Activated CD4-positive, alpha-beta T cell treated with anti-CD3 and anti-CD28 coated beads for 36 hours (primary cell): ENCODE data around the gene BABAM1. TPM values are rescaled to one million over a fixed set of nuclear protein-coding genes. Genes with fewer than 3 reads are reported as not detected.
"Not testable (repeated sequence)": the region's sequence is repeated elsewhere in the genome, so short reads cannot be mapped to it uniquely, and the experiment has no call there.

Experiments
- ATAC-seq: fragments of 200-7000 bp; cut with Tn5 transposase; one replicate; pipeline ENCODE4 v1.10.0; 2021; ENCODE audit warnings: mild to moderate bottlenecking, moderate library complexity
- CTCF ChIA-PET: fragments of 350-600 bp; sonication (Branson Sonifier 250); formaldehyde crosslinking; loops from one replicate; lab custom pipeline; 2021; ENCODE audit warnings: antibody characterized with exemption; lab: Charles Lee
- POLR2A ChIA-PET: fragments of 350-600 bp; sonication (Branson Sonifier 250); formaldehyde crosslinking; loops from one replicate; lab custom pipeline; 2021; ENCODE audit warnings: antibody characterized with exemption, inconsistent platforms; lab: Charles Lee
- DNase-seq: peaks from one replicate; pipeline ENCODE4 v3.0.0-alpha.2; 2020
- H3K27ac Mint-ChIP-seq: one replicate; pipeline ENCODE4 v1.8.0; 2021; ENCODE audit warnings: mixed read lengths
- H3K27me3 Mint-ChIP-seq: one replicate; pipeline ENCODE4 v1.8.0; 2021; ENCODE audit warnings: mixed read lengths
- H3K36me3 Mint-ChIP-seq: one replicate; pipeline ENCODE4 v1.8.0; 2021; ENCODE audit warnings: low read depth, mixed read lengths
- H3K4me1 Mint-ChIP-seq: one replicate; pipeline ENCODE4 v1.8.0; 2021; ENCODE audit warnings: mixed read lengths
- H3K4me3 Mint-ChIP-seq: one replicate; pipeline ENCODE4 v1.8.0; 2021; ENCODE audit warnings: mild to moderate bottlenecking, moderate library complexity, mixed read lengths
- H3K9me3 Mint-ChIP-seq: one replicate; pipeline ENCODE4 v1.8.0; 2021; ENCODE audit warnings: low read depth, mixed read lengths
- intact Hi-C, 2 experiments: fragments of 100-400 bp; cut with DNase I in 1 of 2; cut with micrococcal nuclease in 1 of 2; formaldehyde crosslinking; loops; one replicate each; pipeline versions ENCODE4 v1.14.2 to v1.15.1; 2022 to 2024; cut with DNase I, micrococcal nuclease
- total RNA-seq, 2 experiments: library from RNA; stranded (reverse); gene quantifications; one replicate each; pipeline ENCODE4 v1.2.3, GENCODE V29; 2021

Gene BABAM1
- total RNA-seq, 2 experiments from 2014 or later: 109 to 132 TPM

- ChIA-PET POLR2A (no interaction called here), CTCF (interaction anchor here (0.7 to 5.5 kb wide), 7 partner anchors 10 to 480 kb away, joined by 3 to 45 read pairs (median 4); partner anchors contain the start of gene ANKLE1)
- Mint-ChIP-seq H3K27ac (no peak overlapping the region), H3K9me3 (no peaks in the 10 kb centered on the region), H3K27me3 (no peaks in the 10 kb centered on the region), H3K4me1 (peaks cover 6% of the 10 kb centered on the region), H3K4me3 (no peak overlapping the region), H3K36me3 (no peaks in the 10 kb centered on the region)
- intact Hi-C loops: no loop called here
- ATAC-seq (no peak), DNase-seq (no peak)
These were observed 8.0 kb upstream of the BABAM1 start for GRCh38 chr19:17259118-17259780.

DNA sequence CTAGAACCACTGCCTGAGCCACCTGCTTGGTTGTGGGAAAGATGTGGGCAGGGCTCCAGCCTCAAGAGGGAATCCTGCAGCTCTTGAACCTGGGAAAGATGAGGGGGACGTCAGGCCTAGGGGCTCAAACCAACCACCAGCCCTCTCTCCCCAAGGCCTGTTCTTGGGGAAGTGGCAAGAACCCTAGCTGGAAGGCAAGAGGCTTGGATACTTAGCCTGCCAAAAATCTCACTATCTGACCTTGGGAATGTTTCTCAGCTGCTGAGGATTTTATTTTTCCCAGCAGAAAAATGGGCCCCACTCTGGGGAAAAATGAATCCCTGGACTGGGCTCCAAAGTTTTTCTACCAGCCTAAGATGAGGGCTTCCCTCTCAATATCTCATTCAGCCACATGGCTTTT is 7.3 kb upstream of the BABAM1 start:
- no peak overlapping the region for H3K27ac Mint-ChIP-seq
- H3K36me3 Mint-ChIP-seq: no peaks in the 10 kb centered on the region
- ATAC-seq (no peak), DNase-seq (no peak)
- ChIA-PET POLR2A (no interaction called here), CTCF (interaction anchor here (0.7 to 5.5 kb wide), 15 partner anchors 8 to 163 kb away, joined by 3 to 45 read pairs (median 4); partner anchors contain the start of gene ANKLE1)
- no peaks in the 10 kb centered on the region for H3K9me3 Mint-ChIP-seq
- intact Hi-C loops: loop anchor here (1.0 to 10.0 kb wide), 3 partner anchors 22 to 785 kb away; partner anchors contain the start of gene EPS15L1 (in 1 of the 2)
- peaks cover 6% of the 10 kb centered on the region for H3K4me1 Mint-ChIP-seq
- H3K4me3 Mint-ChIP-seq: no peak overlapping the region
- no peaks in the 10 kb centered on the region for H3K27me3 Mint-ChIP-seq

DNA sequence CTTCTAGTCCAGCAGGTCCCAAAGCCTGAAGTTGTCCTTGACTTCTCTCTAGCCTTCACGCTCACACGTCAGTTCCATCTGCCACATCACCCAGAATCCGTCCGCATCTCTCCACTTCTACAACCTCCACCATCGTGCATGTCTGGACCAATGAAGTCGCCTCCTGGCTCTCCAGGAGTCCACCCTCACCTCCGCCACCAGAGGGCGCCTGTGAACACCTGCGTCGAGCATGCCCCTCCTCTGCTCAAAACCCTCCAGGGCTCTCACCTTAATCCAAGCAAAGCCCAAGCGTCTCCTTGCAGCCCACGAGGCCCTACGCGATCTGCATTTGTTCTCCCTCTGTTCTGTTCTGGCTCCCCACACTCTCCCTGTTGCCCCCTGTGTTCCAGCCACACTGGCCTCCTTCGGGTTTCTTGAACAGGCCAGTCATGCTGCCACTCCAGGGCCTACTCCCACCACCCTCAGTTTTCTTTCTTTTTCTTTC is 6.4 kb upstream of the BABAM1 start:
- DNase-seq: peak; percentile 96
- intact Hi-C loops: loop anchor here (1.0 to 10.0 kb wide), 5 partner anchors 21 to 786 kb away; partner anchors contain the start of gene EPS15L1 (in 1 of the 2)
- CTCF ChIA-PET: interaction anchor here (0.6 to 5.5 kb wide), 17 partner anchors 9 to 548 kb away, joined by 3 to 45 read pairs (median 4); partner anchors contain the start of gene ANKLE1
- POLR2A ChIA-PET: no interaction called here
- Mint-ChIP-seq H3K27me3 (no peaks in the 10 kb centered on the region), H3K27ac (peak overlapping the region; percentile 56), H3K36me3 (no peaks in the 10 kb centered on the region), H3K4me3 (no peak overlapping the region), H3K9me3 (no peaks in the 10 kb centered on the region), H3K4me1 (peaks cover 6% of the 10 kb centered on the region)
- ATAC-seq: peak; percentile 100

- intact Hi-C loops: loop anchor here in 1 of 2 experiments (10.0 kb wide), 2 partner anchors 368 to 788 kb away; partner anchors contain the start of gene EPS15L1
- Mint-ChIP-seq H3K36me3 (no peaks in the 10 kb centered on the region), H3K4me3 (no peak overlapping the region), H3K4me1 (peaks cover 13% of the 10 kb centered on the region), H3K27ac (no peak overlapping the region), H3K9me3 (no peaks in the 10 kb centered on the region), H3K27me3 (no peaks in the 10 kb centered on the region)
- ChIA-PET CTCF (interaction anchor here (0.6 to 5.5 kb wide), 2 partner anchors 14 to 19 kb away, joined by 3 to 45 read pairs; partner anchors contain the start of gene ANKLE1), POLR2A (no interaction called here)
- ATAC-seq (no peak), DNase-seq (no peak)
These were observed 4.7 kb upstream of the BABAM1 start for GRCh38 chr19:17262557-17262956.

DNA sequence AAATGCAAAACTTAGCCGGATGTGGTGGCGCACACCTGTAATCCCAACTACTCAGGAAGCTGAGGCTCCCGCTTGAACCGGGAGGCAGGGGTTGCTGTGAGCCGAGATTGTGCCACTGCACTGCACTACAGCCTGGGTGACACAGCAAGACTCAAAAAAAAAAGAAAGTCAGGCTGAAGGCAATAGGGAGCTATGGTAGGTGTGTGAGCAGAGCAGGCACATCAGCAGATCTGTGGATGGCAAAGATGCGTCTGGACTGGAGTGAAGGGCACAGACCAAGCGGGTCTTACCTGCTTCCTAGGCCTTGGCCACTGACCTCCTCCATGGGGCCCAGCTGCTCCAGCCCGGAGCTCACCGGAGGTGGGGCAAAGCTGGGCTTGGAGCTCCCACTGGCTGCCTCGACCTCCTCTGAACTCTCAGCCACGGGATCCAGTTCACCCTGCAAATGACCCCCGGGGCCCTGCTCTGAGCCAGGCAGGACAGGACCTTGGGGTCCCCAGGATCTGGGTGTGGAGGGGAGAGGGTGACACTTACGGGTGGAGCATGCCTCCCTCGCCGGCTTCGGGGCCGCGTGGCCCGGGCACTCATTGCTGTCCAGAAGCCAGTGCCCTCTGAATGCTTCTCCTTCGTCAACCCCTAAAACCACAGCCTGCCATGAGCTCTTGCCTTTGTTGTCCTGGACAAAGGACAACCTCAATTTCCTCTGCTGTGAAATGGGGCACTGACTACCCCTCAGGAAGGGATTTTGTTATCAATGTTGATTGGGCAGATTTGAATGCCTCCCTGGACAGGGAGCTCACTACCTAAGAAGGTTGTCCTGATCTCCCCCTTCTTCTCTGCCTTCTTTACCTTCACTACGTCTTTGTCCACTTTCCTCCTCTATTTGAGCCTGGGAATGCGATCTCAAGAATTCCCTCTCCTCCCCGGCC is 3.3 kb upstream of the BABAM1 start:
- ChIA-PET CTCF (interaction anchor here (0.6 to 2.3 kb wide), 3 partner anchors 9 to 28 kb away, joined by 3 to 10 read pairs (median 3); no protein-coding TSS in a partner anchor), POLR2A (no interaction called here)
- intact Hi-C loops: loop anchor here in 1 of 2 experiments (10.0 kb wide), 2 partner anchors 369 to 789 kb away; partner anchors contain the start of gene EPS15L1
- no peak overlapping the region for H3K4me3 Mint-ChIP-seq
- no peaks in the 10 kb centered on the region for H3K27me3 Mint-ChIP-seq
- H3K36me3 Mint-ChIP-seq: no peaks in the 10 kb centered on the region
- peaks cover 16% of the 10 kb centered on the region for H3K4me1 Mint-ChIP-seq
- DNase-seq: no peak
- no peaks in the 10 kb centered on the region for H3K9me3 Mint-ChIP-seq
- H3K27ac Mint-ChIP-seq: no peak overlapping the region
- no peak for ATAC-seq

- peaks cover 17% of the 10 kb centered on the region for H3K4me1 Mint-ChIP-seq
These were observed 2.6 kb upstream of the BABAM1 start, which contains the start of gene USHBP1 for GRCh38 chr19:17264641-17264979. Gene USHBP1 (minus strand): TSS chr19:17264745. CDS start chr19:17264299, 446 bp downstream.

GRCh38 chr19:17266026-17266425 is 1.2 kb upstream of the BABAM1 start:
- H3K9me3 Mint-ChIP-seq: no peaks in the 10 kb centered on the region
- POLR2A ChIA-PET: interaction anchor here (1.5 to 1.8 kb wide), 2 partner anchors 15 to 23 kb away, joined by 5 to 6 read pairs; partner anchors contain the start of gene ANKLE1
- no peak overlapping the region for H3K4me3 Mint-ChIP-seq
- H3K27ac Mint-ChIP-seq: no peak overlapping the region
- CTCF ChIA-PET: interaction anchor here (1.1 to 2.3 kb wide), 5 partner anchors 16 to 120 kb away, joined by 3 to 18 read pairs (median 7); partner anchors contain the start of genes ANKLE1, DDA1 and USE1
- peaks cover 12% of the 10 kb centered on the region for H3K4me1 Mint-ChIP-seq
- peaks cover 3% of the 10 kb centered on the region for H3K36me3 Mint-ChIP-seq
- DNase-seq: no peak
- ATAC-seq: no peak
- intact Hi-C loops: loop anchor here in 1 of 2 experiments (5.0 to 10.0 kb wide), 3 partner anchors 371 to 1429 kb away; partner anchors contain the start of gene EPS15L1
- no peaks in the 10 kb centered on the region for H3K27me3 Mint-ChIP-seq

More at GRCh38 chr19:17264641-17264979, 2.6 kb upstream of the BABAM1 start, which contains the start of gene USHBP1:
- intact Hi-C loops: loop anchor here in 1 of 2 experiments (10.0 kb wide), 2 partner anchors 370 to 790 kb away; partner anchors contain the start of gene EPS15L1
- no peak for ATAC-seq
- Mint-ChIP-seq H3K27ac (no peak within 1 kb of the TSS), H3K9me3 (no peaks in the 10 kb centered on the region), H3K4me3 (no peak within 1 kb of the TSS), H3K36me3 (no peaks in the 10 kb centered on the region), H3K27me3 (no peaks in the 10 kb centered on the region)
- ChIA-PET CTCF (interaction anchor here (0.6 to 2.3 kb wide), 2 partner anchors 9 to 29 kb away, joined by 3 to 10 read pairs; no protein-coding TSS in a partner anchor), POLR2A (no interaction called here)
- no peak for DNase-seq

GRCh38 chr19:17266589-17266974 is 661 bp upstream of the BABAM1 start:
- intact Hi-C loops: loop anchor here in 1 of 2 experiments (5.0 to 10.0 kb wide), 3 partner anchors 372 to 1429 kb away; partner anchors contain the start of gene EPS15L1
- ATAC-seq (no peak), DNase-seq (no peak)
- POLR2A ChIA-PET: interaction anchor here (0.5 to 1.8 kb wide), 8 partner anchors 15 to 192 kb away, joined by 3 to 6 read pairs (median 4); partner anchors contain the start of genes ANKLE1, DDA1 and HAUS8
- CTCF ChIA-PET: interaction anchor here (0.6 to 2.3 kb wide), 16 partner anchors 11 to 897 kb away, joined by 3 to 18 read pairs (median 4); partner anchors contain the start of genes ANKLE1, DDA1, MRPL34 and USE1
- Mint-ChIP-seq H3K4me1 (peaks cover 11% of the 10 kb centered on the region), H3K27me3 (no peaks in the 10 kb centered on the region), H3K9me3 (no peaks in the 10 kb centered on the region), H3K36me3 (peaks cover 9% of the 10 kb centered on the region), H3K4me3 (peak overlapping the region; percentile 94), H3K27ac (peak overlapping the region; percentile 85)

DNA sequence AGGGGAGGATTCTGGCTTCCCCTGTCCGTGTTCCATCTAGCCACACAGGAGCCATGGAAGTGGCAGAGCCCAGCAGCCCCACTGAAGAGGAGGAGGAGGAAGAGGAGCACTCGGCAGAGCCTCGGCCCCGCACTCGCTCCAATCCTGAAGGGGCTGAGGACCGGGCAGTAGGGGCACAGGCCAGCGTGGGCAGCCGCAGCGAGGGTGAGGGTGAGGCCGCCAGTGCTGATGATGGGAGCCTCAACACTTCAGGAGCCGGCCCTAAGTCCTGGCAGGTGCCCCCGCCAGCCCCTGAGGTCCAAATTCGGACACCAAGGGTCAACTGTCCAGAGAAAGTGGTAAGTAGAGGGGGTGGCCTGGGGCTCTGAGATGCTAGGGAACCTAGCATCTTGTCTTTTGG is 1.5 kb downstream of the BABAM1 start:
- Mint-ChIP-seq H3K4me3 (peak overlapping the region; percentile 94), H3K27ac (no peak overlapping the region), H3K27me3 (no peaks in the 10 kb centered on the region), H3K36me3 (peaks cover 10% of the 10 kb centered on the region), H3K4me1 (peaks cover 11% of the 10 kb centered on the region), H3K9me3 (no peaks in the 10 kb centered on the region)
- ChIA-PET CTCF (interaction anchor here (0.7 to 1.4 kb wide), 2 partner anchors 202 to 935 kb away, joined by 3 to 5 read pairs; partner anchors contain the start of gene RAB3A), POLR2A (interaction anchor here (0.5 to 0.7 kb wide), 2 partner anchors 63 to 113 kb away, joined by 3 to 8 read pairs; no protein-coding TSS in a partner anchor)
- intact Hi-C loops: loop anchor here in 1 of 2 experiments (1.0 to 10.0 kb wide), 4 partner anchors 14 to 1431 kb away; partner anchors contain the start of gene EPS15L1
- DNase-seq (no peak), ATAC-seq (no peak)

DNA sequence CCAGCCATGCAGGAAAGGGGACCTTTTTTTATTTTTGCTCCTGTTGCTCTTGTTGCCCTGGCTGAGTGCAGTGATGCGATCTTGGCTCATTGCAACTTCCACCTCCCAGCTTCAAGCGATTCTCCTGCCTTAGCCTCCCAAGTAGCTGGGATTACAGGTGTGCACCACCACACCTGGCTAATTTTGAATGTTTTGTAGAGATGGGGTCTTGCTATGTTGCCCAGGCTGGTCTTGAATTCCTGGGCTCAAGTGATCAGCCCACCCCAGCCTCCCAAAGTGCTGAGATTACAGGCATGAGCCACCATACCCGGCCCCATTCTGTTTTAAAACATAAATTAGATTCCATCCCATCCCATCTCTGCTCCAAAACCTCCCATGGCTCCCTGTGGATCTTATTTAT is 7.6 kb downstream of the BABAM1 start:
- H3K27me3 Mint-ChIP-seq, POLR2A ChIA-PET, DNase-seq, H3K4me3 Mint-ChIP-seq, H3K9me3 Mint-ChIP-seq, CTCF ChIA-PET, H3K4me1 Mint-ChIP-seq, H3K27ac Mint-ChIP-seq, intact Hi-C loops, ATAC-seq: not testable (repeated sequence)
- peaks cover 39% of the 10 kb centered on the region for H3K36me3 Mint-ChIP-seq
